Transverse colon (tissue), 4 donors: ENCODE data around the gene RGS3. TPM values are rescaled to one million over a fixed set of nuclear protein-coding genes. Genes with fewer than 3 reads are reported as not detected.

Source experiments
- DNase-seq: peaks from one replicate; pipeline ENCODE4 v3.0.0-alpha.2; 2019
- H3K27ac ChIP-seq, 4 donors: fragments of 200-600 bp; sonication (generic); 2 replicates each; pipeline ENCODE4 v1.5.1; 2016 to 2018; ENCODE audit warnings: inconsistent platforms in 4 of 4
- H3K27me3 ChIP-seq: fragments of 200-600 bp; sonication (generic); 2 replicates; pipeline ENCODE4 v1.5.1; 2017; ENCODE audit warnings: inconsistent platforms
- H3K36me3 ChIP-seq, 4 donors: fragments of 200-600 bp; sonication (generic); 2 replicates each; pipeline ENCODE4 v1.5.1; 2017 to 2019; ENCODE audit warnings: inconsistent platforms in 4 of 4
- H3K4me1 ChIP-seq, 4 donors: fragments of 200-600 bp; sonication (generic); 2 replicates each; pipeline ENCODE4 v1.5.1; 2017 to 2020; ENCODE audit warnings: inconsistent platforms in 4 of 4
- H3K4me3 ChIP-seq, 4 donors: fragments of 200-600 bp; sonication (generic); 1 replicate in 1 of 4; 2 replicates in 3 of 4; pipeline versions ENCODE4 v1.5.1 to v1.6.1; 2017 to 2019; ENCODE audit warnings: inconsistent platforms in 4 of 4
- H3K9me3 ChIP-seq, 2 donors: fragments of 200-600 bp; sonication (generic); 2 replicates each; pipeline ENCODE4 v1.5.1; 2017 to 2019; ENCODE audit warnings: inconsistent platforms in 2 of 2
- CTCF ChIP-seq, 5 experiments: fragments of 200-600 bp in 3 of 5; fragments of 450-650 bp in 2 of 5; sonication (generic) in 3 of 5; IDR thresholded peaks; 1 replicate in 2 of 5; 2 replicates in 3 of 5; pipeline ENCODE4 v1.5.1; 2016 to 2017; ENCODE audit warnings: antibody characterized with exemption in 5 of 5, inconsistent platforms in 3 of 5, mild to moderate bottlenecking in 2 of 5, moderate library complexity in 1 of 5
- EP300 ChIP-seq: sonication (generic); formaldehyde crosslinking; IDR thresholded peaks from one replicate; pipeline ENCODE4 v1.6.1; 2017; ENCODE audit warnings: antibody characterized with exemption, low read depth
- POLR2A ChIP-seq: fragments of 450-650 bp; IDR thresholded peaks from one replicate; pipeline ENCODE4 v1.6.1; 2016; ENCODE audit warnings: antibody characterized with exemption, mild to moderate bottlenecking, moderate library complexity
- POLR2AphosphoS5 ChIP-seq, 3 donors: sonication (generic); formaldehyde crosslinking; IDR thresholded peaks; one replicate each; pipeline ENCODE4 v1.6.1; 2016; ENCODE audit warnings: antibody characterized with exemption in 3 of 3
- WGBS, 2 donors: methylation state at CpG; one replicate each; pipeline ENCODE4 v1.1.5; 2018; ENCODE audit warnings: low coverage in 1 of 2; 5-methylcytosine and 5-hydroxymethylcytosine counted together
- in situ Hi-C, 4 donors: fragments of 200-750 bp; cut with MboI; loops; one replicate each; pipeline versions ENCODE4 v1.15.0 to v1.15.1; 2017; ENCODE audit warnings: low sequenced_read_pairs in 3 of 4, low pct_ligation_motif_present in 1 of 4, low pct_unique_long_range_greater_than_20kb in 1 of 4
- intact Hi-C: fragments of 100-400 bp; cut with DNase I; formaldehyde crosslinking; loops from one replicate; pipeline ENCODE4 v1.15.1; 2023; ENCODE audit warnings: low total_unique reads
- total RNA-seq, 4 donors: library from RNA; depleted of rRNA; stranded (reverse); fragments of >200 nt; gene quantifications; one replicate each; pipeline ENCODE4 v1.1.0, GENCODE V29; 2016

RGS3 gene
- total RNA-seq, 4 donors from 2014 or later = 62.7 to 150 (median 80.9) TPM

GRCh38 chr9:113526231-113526746, 62.8 kb downstream of the RGS3 start:
- no peak overlapping the region for H3K4me3 ChIP-seq
- 78 to 97% methylated on average over 4 to 8 of the region's 8 CpGs for WGBS, 2 donors
- TF ChIP-seq EP300 (no peak), POLR2A (no peak), CTCF (IDR thresholded peaks at IDR 0.05) (no peak), POLR2AphosphoS5 (IDR thresholded peaks at IDR 0.05) (no peak)
- H3K27ac ChIP-seq = peak overlapping the region; percentile 78 to 92 (median 86)
- intact Hi-C loops (no loop called here), in situ Hi-C loops (no loop called here)
- no peaks in the 10 kb centered on the region for H3K27me3 ChIP-seq
- peaks cover 57 to 74% (median 70%) of the 10 kb centered on the region in 4 donors for H3K4me1 ChIP-seq
- DNase-seq = no peak
- H3K36me3 ChIP-seq = no peaks in the 10 kb centered on the region
- no peaks in the 10 kb centered on the region for H3K9me3 ChIP-seq

GRCh38 chr9:113526841-113527240, 63.3 kb downstream of the RGS3 start:
- no peak for DNase-seq

GRCh38 chr9:113528088-113528487, 64.6 kb downstream of the RGS3 start:
- Histone ChIP-seq H3K27ac (peak overlapping the region; percentile 78 to 92 (median 86)), H3K4me3 (no peak overlapping the region), H3K9me3 (no peaks in the 10 kb centered on the region), H3K36me3 (no peaks in the 10 kb centered on the region), H3K4me1 (peaks cover 39 to 56% (median 53%) of the 10 kb centered on the region in 4 donors), H3K27me3 (no peaks in the 10 kb centered on the region)
- WGBS, 2 donors = 38% methylated on average over 6 of the region's 6 CpGs; no CpG with 5 or more reads in 1 of the 2 donors
- peak; percentile 10 for TF ChIP-seq EP300
- TF ChIP-seq POLR2A = peak; percentile 41
- TF ChIP-seq CTCF (IDR thresholded peaks at IDR 0.05) = no peak
- peak in 2 of 3 donors; percentile 65 to 88 for TF ChIP-seq POLR2AphosphoS5 (IDR thresholded peaks at IDR 0.05)
- in situ Hi-C loops (no loop called here), intact Hi-C loops (no loop called here)
- DNase-seq = peak; percentile 90

More at GRCh38 chr9:113526841-113527240, 63.3 kb downstream of the RGS3 start:
- TF ChIP-seq CTCF (IDR thresholded peaks at IDR 0.05) (no peak), POLR2A (no peak), POLR2AphosphoS5 (IDR thresholded peaks at IDR 0.05) (no peak), EP300 (no peak)
- no peaks in the 10 kb centered on the region for H3K9me3 ChIP-seq
- intact Hi-C loops = no loop called here
- in situ Hi-C loops = no loop called here
- H3K4me1 ChIP-seq = peaks cover 52 to 68% (median 65%) of the 10 kb centered on the region in 4 donors
- 78% methylated on average over 4 of the region's 4 CpGs; no CpG with 5 or more reads in 1 of the 2 donors for WGBS, 2 donors
- H3K36me3 ChIP-seq = no peaks in the 10 kb centered on the region
- H3K4me3 ChIP-seq = no peak overlapping the region
- peak overlapping the region; percentile 78 to 92 (median 86) for H3K27ac ChIP-seq
- no peaks in the 10 kb centered on the region for H3K27me3 ChIP-seq

GRCh38 chr9:113528811-113529210, 65.3 kb downstream of the RGS3 start:
- H3K27ac ChIP-seq = peak overlapping the region; percentile 78 to 92 (median 86)
- intact Hi-C loops = no loop called here
- peaks cover 32 to 49% (median 46%) of the 10 kb centered on the region in 4 donors for H3K4me1 ChIP-seq
- 96% methylated on average over 2 of the region's 2 CpGs; no CpG with 5 or more reads in 1 of the 2 donors for WGBS, 2 donors
- no peak for TF ChIP-seq POLR2AphosphoS5 (IDR thresholded peaks at IDR 0.05)
- no peak for TF ChIP-seq EP300
- no peak for TF ChIP-seq CTCF (IDR thresholded peaks at IDR 0.05)
- no peak for TF ChIP-seq POLR2A
- H3K9me3 ChIP-seq = no peaks in the 10 kb centered on the region
- H3K27me3 ChIP-seq = no peaks in the 10 kb centered on the region
- no peak for DNase-seq
- H3K4me3 ChIP-seq = no peak overlapping the region
- no peaks in the 10 kb centered on the region for H3K36me3 ChIP-seq
- in situ Hi-C loops = no loop called here
